22Rv1 (cell line): Measurements from ENCODE around the gene MAP3K10.
"Not testable (repeated sequence)": the region's sequence is repeated elsewhere in the genome, so short reads cannot be mapped to it uniquely, and the experiment has no call there.

Source experiments
- H3K27ac ChIP-seq: fragments of 450-650 bp; 2 replicates; pipeline ENCODE4 v1.5.1; 2017
- ZFX ChIP-seq: fragments of 450-650 bp; IDR thresholded peaks from 2 replicates; pipeline ENCODE4 v1.6.1; 2017; ENCODE audit warnings: antibody characterized with exemption, borderline replicate concordance
- TF ChIP-seq, protein P1 (sequence below): fragments of 450-650 bp; IDR thresholded peaks from 2 replicates; pipeline ENCODE4 v1.5.1; 2017; ENCODE audit warnings: mild to moderate bottlenecking

MAP3K10 gene

DNA sequence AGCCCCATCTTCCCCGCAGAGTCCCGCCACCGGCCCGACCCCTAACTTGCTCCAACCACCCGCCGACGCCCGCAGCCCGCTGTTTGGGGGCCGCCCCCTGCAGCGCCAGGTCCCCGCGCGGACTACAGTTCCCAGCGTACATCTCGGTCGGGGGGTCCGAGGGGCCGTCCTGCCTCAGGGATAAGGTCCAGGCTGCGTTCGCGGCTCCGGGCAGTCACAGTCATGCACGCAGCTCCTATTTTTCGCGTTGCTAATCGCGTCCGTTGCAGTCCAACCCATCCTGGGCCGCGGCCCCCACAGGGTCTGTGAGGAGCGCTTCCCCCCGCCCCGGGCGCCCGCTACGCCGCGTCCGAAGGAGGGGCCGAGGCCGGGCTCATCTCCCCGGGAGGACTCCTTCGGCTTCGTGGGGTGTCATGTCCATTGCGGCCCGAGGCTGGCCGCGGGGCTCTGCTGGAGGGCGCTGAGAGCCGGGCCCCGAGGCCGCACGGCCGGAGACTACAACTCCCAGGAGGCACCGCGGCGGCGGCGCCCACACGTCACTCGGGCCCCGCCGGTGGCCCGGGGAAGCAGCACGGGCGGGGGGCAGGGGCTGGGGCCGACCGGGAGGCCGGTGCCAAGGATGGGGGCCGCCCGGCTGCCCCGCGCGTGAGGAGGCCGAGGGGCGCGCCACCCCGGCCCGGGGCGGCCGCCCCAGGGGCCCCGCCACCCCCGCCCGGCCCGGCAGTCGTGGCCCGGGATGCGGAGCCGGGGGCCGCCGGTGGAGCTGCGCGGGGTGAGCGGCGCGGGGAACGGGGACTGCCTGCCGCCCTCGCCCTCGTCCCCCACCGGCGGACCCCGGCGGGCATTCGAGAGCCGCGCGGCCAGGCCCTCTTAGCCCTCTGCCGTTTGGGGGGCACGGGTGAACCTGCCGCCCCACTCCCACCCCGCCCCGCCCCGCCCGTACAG is at the start of gene MAP3K10:
MAP3K10 (plus strand) TSS at position 536 of the 945 bp plus-strand sequence. CDS start 606 bp downstream, outside the sequence.
- H3K27ac ChIP-seq, result peak within 1 kb of the TSS; percentile 47

DNA sequence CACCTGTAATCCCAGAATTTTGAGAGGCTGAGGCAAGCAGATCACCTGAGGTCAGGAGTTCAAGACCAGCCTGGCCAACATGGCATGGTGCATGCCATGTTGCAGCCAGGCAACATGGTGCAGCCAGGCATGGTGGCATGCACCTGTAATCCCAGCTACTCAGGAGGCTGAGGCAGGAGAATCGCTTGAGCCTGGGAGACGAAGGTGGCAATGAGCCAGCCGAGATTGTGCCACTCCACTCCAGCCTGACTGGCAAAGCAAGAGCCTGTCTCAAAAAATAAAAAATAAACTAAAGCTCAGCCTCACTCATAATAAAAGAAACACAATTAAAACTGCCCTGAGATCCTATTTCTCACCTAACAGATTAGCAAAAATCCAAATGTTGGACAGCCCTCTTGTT is 49.7 kb upstream of the MAP3K10 start:
- H3K27ac ChIP-seq, result no peak overlapping the region
- TF ChIP-seq, protein P1, sequence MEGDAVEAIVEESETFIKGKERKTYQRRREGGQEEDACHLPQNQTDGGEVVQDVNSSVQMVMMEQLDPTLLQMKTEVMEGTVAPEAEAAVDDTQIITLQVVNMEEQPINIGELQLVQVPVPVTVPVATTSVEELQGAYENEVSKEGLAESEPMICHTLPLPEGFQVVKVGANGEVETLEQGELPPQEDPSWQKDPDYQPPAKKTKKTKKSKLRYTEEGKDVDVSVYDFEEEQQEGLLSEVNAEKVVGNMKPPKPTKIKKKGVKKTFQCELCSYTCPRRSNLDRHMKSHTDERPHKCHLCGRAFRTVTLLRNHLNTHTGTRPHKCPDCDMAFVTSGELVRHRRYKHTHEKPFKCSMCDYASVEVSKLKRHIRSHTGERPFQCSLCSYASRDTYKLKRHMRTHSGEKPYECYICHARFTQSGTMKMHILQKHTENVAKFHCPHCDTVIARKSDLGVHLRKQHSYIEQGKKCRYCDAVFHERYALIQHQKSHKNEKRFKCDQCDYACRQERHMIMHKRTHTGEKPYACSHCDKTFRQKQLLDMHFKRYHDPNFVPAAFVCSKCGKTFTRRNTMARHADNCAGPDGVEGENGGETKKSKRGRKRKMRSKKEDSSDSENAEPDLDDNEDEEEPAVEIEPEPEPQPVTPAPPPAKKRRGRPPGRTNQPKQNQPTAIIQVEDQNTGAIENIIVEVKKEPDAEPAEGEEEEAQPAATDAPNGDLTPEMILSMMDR, result no peak
- no peak for TF ChIP-seq ZFX

More for the DNA sequence above, at the start of gene MAP3K10:
- TF ChIP-seq, protein P1, result no peak
- no peak for TF ChIP-seq ZFX

DNA sequence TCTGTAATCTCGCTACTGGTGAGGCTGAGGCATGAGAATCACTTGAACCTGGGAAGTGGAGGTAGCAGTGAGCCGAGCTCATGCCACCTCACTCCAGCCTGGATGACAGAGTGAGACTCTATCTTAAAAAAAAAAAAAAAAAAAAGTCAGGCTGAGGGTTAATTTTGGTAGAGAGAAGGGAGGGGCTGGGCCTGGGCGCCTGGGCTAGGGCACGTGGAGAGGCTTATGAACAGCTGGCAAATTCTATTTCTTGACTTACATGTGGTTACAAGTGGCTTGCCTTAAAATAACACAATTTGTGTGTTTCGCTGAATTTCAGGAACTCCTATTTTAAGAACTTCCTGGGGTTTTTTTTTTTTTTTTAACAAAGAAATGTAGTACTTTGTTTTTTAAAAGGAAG is 47.6 kb upstream of the MAP3K10 start:
- H3K27ac ChIP-seq, result no peak overlapping the region
- no peak for TF ChIP-seq ZFX
- TF ChIP-seq, protein P1, result no peak

DNA sequence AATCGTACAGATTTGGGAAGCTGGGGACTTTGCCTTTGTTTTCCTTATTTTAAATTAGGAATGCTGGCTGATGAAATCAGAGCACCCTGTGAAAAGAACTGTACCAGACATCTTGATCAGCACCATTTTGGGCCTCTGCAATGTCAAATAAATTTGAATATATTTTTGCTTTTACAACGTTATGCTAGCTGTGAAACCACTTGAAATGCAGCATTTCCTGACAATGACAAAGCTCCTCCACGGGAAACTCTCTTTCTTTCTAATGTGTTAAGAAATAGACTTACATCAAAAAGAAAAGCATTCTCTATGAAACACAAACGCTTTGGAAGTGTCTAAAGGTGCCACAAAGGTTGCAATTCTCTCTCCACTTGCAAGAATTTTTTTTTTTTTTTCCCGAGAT is 47.1 kb upstream of the MAP3K10 start:
- H3K27ac ChIP-seq, result no peak overlapping the region
- TF ChIP-seq, protein P1, result no peak
- TF ChIP-seq ZFX, result no peak

DNA sequence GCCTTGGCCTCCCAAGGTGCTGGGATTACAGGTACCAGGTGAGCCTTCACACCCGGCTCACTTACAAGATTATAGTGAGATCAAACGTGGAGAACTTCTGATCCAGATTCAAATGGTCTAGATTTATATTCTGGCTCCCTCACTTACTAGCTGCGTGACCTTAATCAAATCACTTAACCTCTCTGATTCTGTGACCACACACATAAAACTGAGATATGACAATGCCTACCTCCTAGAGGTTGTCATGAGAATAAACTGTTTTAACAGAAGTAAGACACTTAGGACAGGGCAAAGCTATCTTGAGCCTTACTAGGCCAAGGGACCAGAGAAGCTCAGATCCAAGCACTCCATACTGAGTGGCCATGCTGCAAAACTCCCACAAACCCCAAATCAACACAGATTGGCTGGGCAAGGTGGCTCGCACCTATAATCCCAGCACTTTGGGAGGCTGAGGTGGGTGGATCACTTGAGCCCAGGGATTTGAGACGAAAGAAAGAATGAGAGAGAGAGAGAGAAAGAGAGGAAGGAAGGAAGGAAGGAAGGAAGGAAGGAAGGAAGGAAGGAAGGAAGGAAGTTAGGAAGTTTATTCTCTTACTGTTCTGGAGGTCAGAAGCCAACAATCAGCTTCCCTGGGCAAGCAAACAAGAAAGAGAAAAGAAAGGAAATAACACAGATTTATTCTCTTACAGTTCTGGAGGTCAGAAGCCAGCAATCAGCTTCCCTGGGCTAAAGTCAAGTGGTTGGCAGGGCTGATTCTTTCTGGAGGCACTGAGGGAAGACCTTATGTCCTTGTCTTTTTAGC is 46.1 kb upstream of the MAP3K10 start:
- TF ChIP-seq, protein P1, result no peak
- TF ChIP-seq ZFX, result no peak
- no peak overlapping the region for H3K27ac ChIP-seq

DNA sequence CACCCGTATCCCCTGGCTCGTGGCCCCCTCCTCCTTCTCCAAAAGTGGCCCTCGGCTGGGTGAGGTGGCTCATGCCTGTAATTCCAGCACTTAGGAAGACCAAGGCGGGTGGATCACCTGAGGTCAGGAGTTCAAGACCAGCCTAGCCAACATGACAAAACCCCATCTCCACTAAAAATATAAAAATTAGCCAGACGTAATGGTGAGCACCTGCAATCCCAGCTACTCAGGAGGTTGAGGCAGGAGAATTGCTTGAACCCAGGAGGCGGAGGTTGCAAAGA is 45.5 kb upstream of the MAP3K10 start:
- H3K27ac ChIP-seq, result not testable (repeated sequence)

DNA sequence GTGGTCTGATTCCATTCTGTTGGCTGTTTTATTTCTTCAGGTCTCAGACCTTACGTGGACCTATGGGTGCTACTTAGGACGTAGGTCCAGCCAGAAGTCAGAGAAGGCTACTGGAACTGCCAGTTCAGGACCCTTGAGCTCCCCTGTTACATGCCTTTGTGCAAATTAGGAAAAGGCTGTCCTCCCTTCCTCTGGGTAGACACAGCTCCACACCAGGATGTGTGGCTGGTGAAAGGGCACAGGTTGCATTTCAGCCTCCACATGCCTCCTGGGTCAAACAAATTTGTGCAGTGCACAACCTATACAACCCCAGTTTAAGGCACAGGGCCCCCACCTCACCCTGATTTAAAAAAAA is 43.9 kb upstream of the MAP3K10 start:
- no peak overlapping the region for H3K27ac ChIP-seq
- TF ChIP-seq ZFX, result no peak
- TF ChIP-seq, protein P1, result no peak
